HG02759 (cell line): Measurements from ENCODE around the gene DTX4.
A peak's percentile ranks its signal among the peaks of the same experiment; 100 is the strongest.

Experiments
- ATAC-seq: cut with Tn5 transposase; IDR thresholded peaks from one replicate; pipeline ENCODE4 v1.9.1; 2021; ENCODE audit warnings: mild to moderate bottlenecking, moderate library complexity; ENCODE audit not compliant: unreplicated experiment

The DTX4 gene

GRCh38 chr11:59189986-59190385, 18.1 kb downstream of the DTX4 start:
- no peak for ATAC-seq

- no peak for ATAC-seq
Measured at GRCh38 chr11:59191095-59191494, 19.2 kb downstream of the DTX4 start.

GRCh38 chr11:59191890-59192289, 20.0 kb downstream of the DTX4 start:
- no peak for ATAC-seq

GRCh38 chr11:59192446-59193020, 20.6 kb downstream of the DTX4 start:
- no peak for ATAC-seq

GRCh38 chr11:59193587-59194130, 21.7 kb downstream of the DTX4 start:
- ATAC-seq, result no peak

- ATAC-seq, result no peak
Measured at GRCh38 chr11:59195586-59195985, 23.7 kb downstream of the DTX4 start.

- no peak for ATAC-seq
Measured at GRCh38 chr11:59196777-59197176, 24.8 kb downstream of the DTX4 start.

GRCh38 chr11:59197991-59198390, 26.1 kb downstream of the DTX4 start:
- no peak for ATAC-seq

- ATAC-seq, result no peak
Measured at GRCh38 chr11:59198726-59199125, 26.8 kb downstream of the DTX4 start.

GRCh38 chr11:59199546-59200422, 27.9 kb downstream of the DTX4 start:
- peak; percentile 69 for ATAC-seq

- no peak for ATAC-seq
Measured at GRCh38 chr11:59200423-59200746, 28.5 kb downstream of the DTX4 start.

GRCh38 chr11:59201353-59201752, 29.4 kb downstream of the DTX4 start:
- no peak for ATAC-seq

GRCh38 chr11:59204746-59205145, 32.8 kb downstream of the DTX4 start:
- ATAC-seq, result no peak

GRCh38 chr11:59205648-59206047, 33.7 kb downstream of the DTX4 start:
- ATAC-seq, result no peak

- ATAC-seq, result no peak
Measured at GRCh38 chr11:59206635-59207034, 34.7 kb downstream of the DTX4 start.

GRCh38 chr11:59207988-59208451, 36.1 kb downstream of the DTX4 start:
- peak; percentile 75 for ATAC-seq

GRCh38 chr11:59208956-59209355, 37.0 kb downstream of the DTX4 start:
- ATAC-seq, result no peak

- no peak for ATAC-seq
Measured at GRCh38 chr11:59212222-59212621, 40.3 kb downstream of the DTX4 start.

- ATAC-seq, result peak; percentile 16
Measured at GRCh38 chr11:59212744-59213631, 41.1 kb downstream of the DTX4 start, which contains the start of gene MPEG1. TSS of gene MPEG1 (minus strand) at chr11:59212927. CDS start at chr11:59212865, 62 bp downstream.

GRCh38 chr11:59214141-59214893, 42.4 kb downstream of the DTX4 start:
- no peak for ATAC-seq
